ENCODE measurements around the gene ALOX12.

Gene ALOX12

DNA sequence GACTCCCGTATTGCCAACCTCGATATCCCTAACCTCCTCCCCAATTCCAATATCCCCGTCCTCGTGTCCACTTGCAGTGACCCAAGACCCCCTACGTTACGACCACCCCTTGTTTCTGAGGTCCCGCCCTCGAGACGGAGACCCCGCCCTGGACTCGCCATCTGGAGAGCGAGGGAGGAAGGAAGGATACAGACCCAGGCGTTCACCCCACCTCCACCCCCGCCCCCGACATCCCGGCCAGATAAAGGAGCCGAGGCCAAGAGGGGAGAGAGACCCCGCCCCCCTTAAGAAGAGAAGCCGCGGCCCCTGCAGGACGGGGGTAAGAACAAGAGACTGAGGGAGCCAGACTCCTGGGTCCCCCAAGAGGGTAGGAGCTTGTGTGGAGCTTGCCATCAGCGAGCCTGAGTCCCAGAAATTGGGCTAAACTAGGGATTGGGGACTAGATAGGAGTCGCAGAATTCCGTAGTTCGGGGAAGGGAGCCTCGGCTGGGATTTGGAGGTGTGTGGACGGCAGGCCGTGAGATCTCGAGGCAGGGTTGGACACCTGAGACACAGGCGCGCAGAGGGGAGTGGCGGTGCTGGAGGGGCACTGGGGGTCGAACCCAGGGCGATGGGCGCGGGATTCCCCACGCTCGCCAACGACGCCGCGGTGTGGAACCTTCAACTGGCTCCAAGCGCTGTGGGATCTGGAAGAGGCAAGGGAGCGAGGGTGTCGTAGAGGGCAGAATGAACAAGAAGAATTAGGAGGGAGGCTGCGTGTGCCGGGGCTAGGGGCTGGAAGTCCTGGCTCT, 27.1 kb downstream of the ALOX12 start, which contains the start of gene BCL6B:
TSS of gene BCL6B (plus strand) at position 270 of the 791 bp plus-strand sequence. CDS start 622 bp downstream, outside the sequence.
- TF ChIP-seq, protein P1, sequence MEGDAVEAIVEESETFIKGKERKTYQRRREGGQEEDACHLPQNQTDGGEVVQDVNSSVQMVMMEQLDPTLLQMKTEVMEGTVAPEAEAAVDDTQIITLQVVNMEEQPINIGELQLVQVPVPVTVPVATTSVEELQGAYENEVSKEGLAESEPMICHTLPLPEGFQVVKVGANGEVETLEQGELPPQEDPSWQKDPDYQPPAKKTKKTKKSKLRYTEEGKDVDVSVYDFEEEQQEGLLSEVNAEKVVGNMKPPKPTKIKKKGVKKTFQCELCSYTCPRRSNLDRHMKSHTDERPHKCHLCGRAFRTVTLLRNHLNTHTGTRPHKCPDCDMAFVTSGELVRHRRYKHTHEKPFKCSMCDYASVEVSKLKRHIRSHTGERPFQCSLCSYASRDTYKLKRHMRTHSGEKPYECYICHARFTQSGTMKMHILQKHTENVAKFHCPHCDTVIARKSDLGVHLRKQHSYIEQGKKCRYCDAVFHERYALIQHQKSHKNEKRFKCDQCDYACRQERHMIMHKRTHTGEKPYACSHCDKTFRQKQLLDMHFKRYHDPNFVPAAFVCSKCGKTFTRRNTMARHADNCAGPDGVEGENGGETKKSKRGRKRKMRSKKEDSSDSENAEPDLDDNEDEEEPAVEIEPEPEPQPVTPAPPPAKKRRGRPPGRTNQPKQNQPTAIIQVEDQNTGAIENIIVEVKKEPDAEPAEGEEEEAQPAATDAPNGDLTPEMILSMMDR (IDR thresholded peaks at IDR 0.05; ENCODE audit: low read length): no peak
- no peak for TF ChIP-seq EZH2 (IDR thresholded peaks at IDR 0.05; ENCODE audit: borderline replicate concordance, low read length)
- peaks cover 14% of the 10 kb centered on the region for H3K4me1 ChIP-seq (ENCODE audit: insufficient read depth, low read length, severe bottlenecking)
- no peaks in the 10 kb centered on the region for H3K79me2 ChIP-seq (ENCODE audit: insufficient read depth, low read length)
- peak within 1 kb of the TSS; percentile 32; the same call in 1 of the 2 replicates for H3K9ac ChIP-seq (ENCODE audit: low read length)
- H3K4me2 ChIP-seq (ENCODE audit: low read length): peak within 1 kb of the TSS; percentile 47
- H2AFZ ChIP-seq (ENCODE audit: low read length): no peak within 1 kb of the TSS
- H3K36me3 ChIP-seq (ENCODE audit: insufficient read depth, low read length): no peaks in the 10 kb centered on the region
- H4K20me1 ChIP-seq (ENCODE audit: insufficient read depth, low read length): no peaks in the 10 kb centered on the region
- no peak within 1 kb of the TSS for H3K27ac ChIP-seq (ENCODE audit: low read depth, low read length, poor library complexity, severe bottlenecking)
- no peaks in the 10 kb centered on the region for H3K27me3 ChIP-seq (ENCODE audit: insufficient read depth, low read length)
- no peaks in the 10 kb centered on the region for H3F3A ChIP-seq (ENCODE audit: insufficient read depth, low read length)
- peak within 1 kb of the TSS; percentile 43 for H3K4me3 ChIP-seq (ENCODE audit: low read depth, low read length, poor library complexity, severe bottlenecking)
- H3K9me2 ChIP-seq (ENCODE audit: low read depth, low read length): no peaks in the 10 kb centered on the region
- no peaks in the 10 kb centered on the region for H3K9me3 ChIP-seq (ENCODE audit: low read length)

DNA sequence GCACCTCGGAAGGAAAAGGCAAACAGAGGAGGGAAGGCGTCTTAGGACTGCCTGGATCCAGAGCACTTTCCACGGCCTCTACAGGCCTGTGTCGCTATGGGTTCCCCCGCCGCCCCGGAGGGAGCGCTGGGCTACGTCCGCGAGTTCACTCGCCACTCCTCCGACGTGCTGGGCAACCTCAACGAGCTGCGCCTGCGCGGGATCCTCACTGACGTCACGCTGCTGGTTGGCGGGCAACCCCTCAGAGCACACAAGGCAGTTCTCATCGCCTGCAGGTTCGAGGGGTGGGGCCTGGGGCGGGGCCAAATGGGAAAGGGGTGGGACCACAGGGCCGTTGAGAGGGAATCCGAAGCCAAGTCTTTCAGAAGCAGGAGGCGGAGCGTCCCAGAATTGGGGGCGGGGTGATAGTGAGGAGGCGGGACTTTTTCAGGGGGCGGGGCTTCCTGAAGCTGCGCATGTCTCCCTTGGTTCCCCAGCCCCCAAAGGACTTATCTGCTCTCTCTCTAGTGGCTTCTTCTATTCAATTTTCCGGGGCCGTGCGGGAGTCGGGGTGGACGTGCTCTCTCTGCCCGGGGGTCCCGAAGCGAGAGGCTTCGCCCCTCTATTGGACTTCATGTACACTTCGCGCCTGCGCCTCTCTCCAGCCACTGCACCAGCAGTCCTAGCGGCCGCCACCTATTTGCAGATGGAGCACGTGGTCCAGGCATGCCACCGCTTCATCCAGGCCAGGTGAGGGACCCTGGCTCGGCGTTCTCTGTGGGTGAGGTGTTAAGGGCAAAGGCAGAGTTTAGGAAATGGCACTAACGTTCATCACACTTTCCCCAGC, 27.9 kb downstream of the ALOX12 start:
- no peak overlapping the region for H2AFZ ChIP-seq (ENCODE audit: low read length)
- no peak overlapping the region for H3K4me2 ChIP-seq (ENCODE audit: low read length)
- no peak overlapping the region for H3K27ac ChIP-seq (ENCODE audit: low read depth, low read length, poor library complexity, severe bottlenecking)
- H3K4me1 ChIP-seq (ENCODE audit: insufficient read depth, low read length, severe bottlenecking): peaks cover 14% of the 10 kb centered on the region
- H4K20me1 ChIP-seq (ENCODE audit: insufficient read depth, low read length): no peaks in the 10 kb centered on the region
- H3F3A ChIP-seq (ENCODE audit: insufficient read depth, low read length): no peaks in the 10 kb centered on the region
- no peak overlapping the region for H3K4me3 ChIP-seq (ENCODE audit: low read depth, low read length, poor library complexity, severe bottlenecking)
- no peaks in the 10 kb centered on the region for H3K36me3 ChIP-seq (ENCODE audit: insufficient read depth, low read length)
- no peaks in the 10 kb centered on the region for H3K9me3 ChIP-seq (ENCODE audit: low read length)
- H3K9me2 ChIP-seq (ENCODE audit: low read depth, low read length): no peaks in the 10 kb centered on the region
- no peaks in the 10 kb centered on the region for H3K79me2 ChIP-seq (ENCODE audit: insufficient read depth, low read length)
- TF ChIP-seq EZH2 (IDR thresholded peaks at IDR 0.05; ENCODE audit: borderline replicate concordance, low read length): no peak
- TF ChIP-seq, protein P1 (IDR thresholded peaks at IDR 0.05; ENCODE audit: low read length): no peak
- no peaks in the 10 kb centered on the region for H3K27me3 ChIP-seq (ENCODE audit: insufficient read depth, low read length)
- no peak overlapping the region for H3K9ac ChIP-seq (ENCODE audit: low read length)

DNA sequence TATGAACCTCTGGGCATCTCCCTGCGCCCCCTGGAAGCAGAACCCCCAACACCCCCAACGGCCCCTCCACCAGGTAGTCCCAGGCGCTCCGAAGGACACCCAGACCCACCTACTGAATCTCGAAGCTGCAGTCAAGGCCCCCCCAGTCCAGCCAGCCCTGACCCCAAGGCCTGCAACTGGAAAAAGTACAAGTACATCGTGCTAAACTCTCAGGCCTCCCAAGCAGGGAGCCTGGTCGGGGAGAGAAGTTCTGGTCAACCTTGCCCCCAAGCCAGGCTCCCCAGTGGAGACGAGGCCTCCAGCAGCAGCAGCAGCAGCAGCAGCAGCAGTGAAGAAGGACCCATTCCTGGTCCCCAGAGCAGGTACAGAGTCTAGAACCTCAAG, 28.5 kb downstream of the ALOX12 start:
- no peaks in the 10 kb centered on the region for H3K9me2 ChIP-seq (ENCODE audit: low read depth, low read length)
- no peaks in the 10 kb centered on the region for H3K9me3 ChIP-seq (ENCODE audit: low read length)
- H2AFZ ChIP-seq (ENCODE audit: low read length): no peak overlapping the region
- no peaks in the 10 kb centered on the region for H3F3A ChIP-seq (ENCODE audit: insufficient read depth, low read length)
- H3K4me3 ChIP-seq (ENCODE audit: low read depth, low read length, poor library complexity, severe bottlenecking): no peak overlapping the region
- H3K4me2 ChIP-seq (ENCODE audit: low read length): no peak overlapping the region
- no peak overlapping the region for H3K27ac ChIP-seq (ENCODE audit: low read depth, low read length, poor library complexity, severe bottlenecking)
- H3K9ac ChIP-seq (ENCODE audit: low read length): no peak overlapping the region
- no peaks in the 10 kb centered on the region for H3K79me2 ChIP-seq (ENCODE audit: insufficient read depth, low read length)
- no peaks in the 10 kb centered on the region for H3K27me3 ChIP-seq (ENCODE audit: insufficient read depth, low read length)
- no peaks in the 10 kb centered on the region for H4K20me1 ChIP-seq (ENCODE audit: insufficient read depth, low read length)
- TF ChIP-seq, protein P1 (IDR thresholded peaks at IDR 0.05; ENCODE audit: low read length): no peak
- TF ChIP-seq EZH2 (IDR thresholded peaks at IDR 0.05; ENCODE audit: borderline replicate concordance, low read length): no peak
- no peaks in the 10 kb centered on the region for H3K36me3 ChIP-seq (ENCODE audit: insufficient read depth, low read length)
- peaks cover 14% of the 10 kb centered on the region for H3K4me1 ChIP-seq (ENCODE audit: insufficient read depth, low read length, severe bottlenecking)

Data from OCI-LY1 (cell line).